MM.1S (cell line): ENCODE measurements around the gene STOX2.

Experiments
- DNase-seq: peaks from one replicate; pipeline ENCODE4 v3.0.0-alpha.2; 2015
- H2AFZ ChIP-seq: fragments of 300-600 bp; sonication (generic); 2 replicates; pipeline ENCODE4 v1.6.0; 2016; ENCODE audit warnings: antibody characterized with exemption, low read length
- H3F3A ChIP-seq: fragments of 300-600 bp; sonication (generic); 2 replicates; pipeline ENCODE4 v1.6.1; 2016; ENCODE audit warnings: mild to moderate bottlenecking, antibody characterized with exemption, low read length, moderate library complexity, mixed read lengths; ENCODE audit not compliant: insufficient read depth
- H3K27ac ChIP-seq: fragments of 300-600 bp; sonication (generic); 2 replicates; pipeline ENCODE4 v1.5.1; 2016; ENCODE audit warnings: mild to moderate bottlenecking, low read length
- H3K27me3 ChIP-seq: fragments of 300-600 bp; sonication (generic); replicated peaks from 2 replicates; pipeline ENCODE4 v1.6.0; 2016; ENCODE audit warnings: low read length; ENCODE audit not compliant: insufficient read depth
- H3K36me3 ChIP-seq: fragments of 300-600 bp; sonication (generic); replicated peaks from 2 replicates; pipeline ENCODE4 v1.6.1; 2016; ENCODE audit warnings: mild to moderate bottlenecking, low read length, mixed read lengths; ENCODE audit not compliant: insufficient read depth
- H3K4me1 ChIP-seq: fragments of 300-600 bp; sonication (generic); 2 replicates; pipeline ENCODE4 v1.6.1; 2016; ENCODE audit warnings: low read length, mixed read lengths
- H3K4me2 ChIP-seq: fragments of 300-600 bp; sonication (generic); 2 replicates; pipeline ENCODE4 v1.6.0; 2016; ENCODE audit warnings: low read depth, low read length
- H3K4me3 ChIP-seq: fragments of 300-600 bp; sonication (generic); 2 replicates; pipeline ENCODE4 v1.5.1; 2016; ENCODE audit warnings: low read length, mixed read lengths
- H3K79me2 ChIP-seq: fragments of 300-600 bp; sonication (generic); 2 replicates; pipeline ENCODE4 v1.6.1; 2016; ENCODE audit warnings: mixed run types, low read length, mixed read lengths
- H3K9ac ChIP-seq: fragments of 300-600 bp; sonication (generic); 2 replicates; pipeline ENCODE4 v1.6.1; 2016; ENCODE audit warnings: low read length, mixed read lengths
- H3K9me2 ChIP-seq: fragments of 300-600 bp; sonication (generic); replicated peaks from 2 replicates; pipeline ENCODE4 v1.6.1; 2016; ENCODE audit warnings: mild to moderate bottlenecking, low read length, mixed read lengths; ENCODE audit not compliant: insufficient read depth
- H3K9me3 ChIP-seq: fragments of 300-600 bp; sonication (generic); replicated peaks from 2 replicates; pipeline ENCODE4 v1.6.1; 2016; ENCODE audit warnings: mild to moderate bottlenecking, low read length, mixed read lengths; ENCODE audit not compliant: insufficient read depth
- H4K20me1 ChIP-seq: fragments of 300-600 bp; sonication (generic); 2 replicates; pipeline ENCODE4 v1.6.1; 2016; ENCODE audit warnings: mild to moderate bottlenecking, low read length, moderate library complexity, mixed read lengths; ENCODE audit not compliant: insufficient read depth
- CTCF ChIP-seq: fragments of 300-600 bp; sonication (generic); IDR thresholded peaks from 2 replicates; pipeline ENCODE4 v1.5.1; 2016; ENCODE audit warnings: antibody characterized with exemption, low read length, mixed read lengths
- EZH2 ChIP-seq: fragments of 300-600 bp; sonication (generic); optimal IDR thresholded peaks from 2 replicates; pipeline ENCODE3; 2017; ENCODE audit warnings: low read depth, mild to moderate bottlenecking, antibody characterized with exemption, low read length, mixed read lengths
- EZH2phosphoT487 ChIP-seq: fragments of 300-600 bp; sonication (generic); IDR thresholded peaks from 2 replicates; pipeline ENCODE4 v1.6.1; 2018; ENCODE audit warnings: antibody characterized with exemption, low read length

The STOX2 gene

GRCh38 chr4:183986971-183987946 is 82.2 kb downstream of the STOX2 start:
- H3K79me2 ChIP-seq = no peaks in the 10 kb centered on the region
- H3K4me2 ChIP-seq = no peak overlapping the region
- H3K4me1 ChIP-seq = no peaks in the 10 kb centered on the region
- H3K4me3 ChIP-seq = no peak overlapping the region
- H4K20me1 ChIP-seq = no peaks in the 10 kb centered on the region
- H3K27me3 ChIP-seq = no peaks in the 10 kb centered on the region
- H3K9ac ChIP-seq = no peak overlapping the region
- TF ChIP-seq CTCF (no peak), EZH2 (no peak)
- H2AFZ ChIP-seq = 0 out of 2 replicates have a peak overlapping the region, but pooled peaks have one; percentile 4
- H3K9me3 ChIP-seq = no peaks in the 10 kb centered on the region
- no peaks in the 10 kb centered on the region for H3K36me3 ChIP-seq
- H3F3A ChIP-seq = no peaks in the 10 kb centered on the region
- no peak for DNase-seq
- H3K27ac ChIP-seq = no peak overlapping the region
- no peaks in the 10 kb centered on the region for H3K9me2 ChIP-seq

DNA sequence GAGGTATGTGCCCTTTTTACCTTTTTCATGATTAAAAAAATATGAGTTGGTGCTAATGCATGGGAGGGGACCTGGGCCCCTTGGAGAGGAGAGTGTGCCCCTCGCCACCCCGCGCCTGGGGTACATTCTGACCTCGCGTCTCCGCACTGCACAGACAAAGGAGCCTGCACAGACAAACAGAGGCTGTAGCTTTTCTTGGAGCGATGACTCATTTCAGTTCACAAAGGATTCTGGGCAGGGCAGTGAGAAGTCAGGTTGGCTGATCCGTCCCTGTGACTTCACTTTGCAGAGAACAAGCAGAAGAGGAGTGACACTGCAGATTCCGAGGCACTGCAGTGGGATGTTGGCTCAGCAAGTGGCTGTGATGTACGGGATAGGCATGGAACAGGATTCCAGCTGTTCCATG is 82.9 kb downstream of the STOX2 start:
- no peaks in the 10 kb centered on the region for H3F3A ChIP-seq
- no peaks in the 10 kb centered on the region for H3K4me1 ChIP-seq
- no peaks in the 10 kb centered on the region for H3K27me3 ChIP-seq
- H3K36me3 ChIP-seq = no peaks in the 10 kb centered on the region
- no peaks in the 10 kb centered on the region for H3K9me3 ChIP-seq
- no peak overlapping the region for H3K9ac ChIP-seq
- H3K27ac ChIP-seq = no peak overlapping the region
- H3K4me2 ChIP-seq = no peak overlapping the region
- H3K4me3 ChIP-seq = no peak overlapping the region
- no peak for TF ChIP-seq CTCF
- no peak for TF ChIP-seq EZH2
- no peak for TF ChIP-seq EZH2phosphoT487
- no peak overlapping the region for H2AFZ ChIP-seq
- no peaks in the 10 kb centered on the region for H4K20me1 ChIP-seq
- DNase-seq = no peak
- no peaks in the 10 kb centered on the region for H3K79me2 ChIP-seq
- H3K9me2 ChIP-seq = no peaks in the 10 kb centered on the region

- Histone ChIP-seq H3K9ac (no peak overlapping the region), H3K27ac (no peak overlapping the region), H3K79me2 (no peaks in the 10 kb centered on the region), H2AFZ (no peak overlapping the region), H3K27me3 (no peaks in the 10 kb centered on the region), H3K36me3 (no peaks in the 10 kb centered on the region), H3K4me3 (no peak overlapping the region), H4K20me1 (no peaks in the 10 kb centered on the region), H3K4me2 (no peak overlapping the region), H3K4me1 (no peaks in the 10 kb centered on the region), H3F3A (no peaks in the 10 kb centered on the region), H3K9me2 (no peaks in the 10 kb centered on the region), H3K9me3 (no peaks in the 10 kb centered on the region)
- DNase-seq = no peak
- TF ChIP-seq EZH2phosphoT487 = no peak
- no peak for TF ChIP-seq EZH2
- no peak for TF ChIP-seq CTCF
Observed at GRCh38 chr4:183988874-183989273, 83.8 kb downstream of the STOX2 start.
